HG03108 (cell line): Measurements from ENCODE around the gene ENOPH1.

Source experiments
- ATAC-seq: cut with Tn5 transposase; IDR thresholded peaks from one replicate; pipeline ENCODE4 v1.9.1; 2021; ENCODE audit warnings: moderate library complexity; ENCODE audit not compliant: unreplicated experiment

Gene ENOPH1

GRCh38 chr4:82508011-82508410 is 77.6 kb downstream of the ENOPH1 start:
- ATAC-seq, result no peak

- ATAC-seq, result no peak
These were observed 78.5 kb downstream of the ENOPH1 start for GRCh38 chr4:82508806-82509428.

GRCh38 chr4:82510216-82510615 is 79.8 kb downstream of the ENOPH1 start:
- ATAC-seq, result no peak
